ENCODE results near the gene IZUMO1R. TPM values are rescaled to one million over a fixed set of nuclear protein-coding genes. Genes with fewer than 3 reads are reported as not detected.

The IZUMO1R gene
- polyA plus RNA-seq, 1 of the 3 experiments (the other 2 are of a cell fraction), result 0.43 TPM

DNA sequence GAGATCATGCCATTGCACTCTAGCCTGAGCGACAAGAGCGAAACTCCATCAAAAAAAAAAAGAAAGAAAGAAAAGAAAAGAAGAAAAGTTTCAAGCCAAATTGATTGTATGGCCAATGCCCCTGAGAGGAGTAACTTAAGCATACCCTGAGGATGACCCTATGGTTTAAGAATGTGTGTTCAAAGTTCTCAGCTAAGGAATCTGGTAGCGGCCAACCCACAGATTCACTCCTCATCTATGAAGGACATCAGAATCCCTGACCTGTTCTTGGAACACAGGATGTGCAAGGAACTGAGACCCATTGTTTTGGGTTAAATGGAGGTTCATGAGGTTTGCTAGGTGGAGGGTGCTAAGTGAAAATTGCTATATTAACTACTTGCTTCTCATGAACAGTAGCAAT lies 18.1 kb downstream of the IZUMO1R start (continued):
- TF ChIP-seq, protein P1, sequence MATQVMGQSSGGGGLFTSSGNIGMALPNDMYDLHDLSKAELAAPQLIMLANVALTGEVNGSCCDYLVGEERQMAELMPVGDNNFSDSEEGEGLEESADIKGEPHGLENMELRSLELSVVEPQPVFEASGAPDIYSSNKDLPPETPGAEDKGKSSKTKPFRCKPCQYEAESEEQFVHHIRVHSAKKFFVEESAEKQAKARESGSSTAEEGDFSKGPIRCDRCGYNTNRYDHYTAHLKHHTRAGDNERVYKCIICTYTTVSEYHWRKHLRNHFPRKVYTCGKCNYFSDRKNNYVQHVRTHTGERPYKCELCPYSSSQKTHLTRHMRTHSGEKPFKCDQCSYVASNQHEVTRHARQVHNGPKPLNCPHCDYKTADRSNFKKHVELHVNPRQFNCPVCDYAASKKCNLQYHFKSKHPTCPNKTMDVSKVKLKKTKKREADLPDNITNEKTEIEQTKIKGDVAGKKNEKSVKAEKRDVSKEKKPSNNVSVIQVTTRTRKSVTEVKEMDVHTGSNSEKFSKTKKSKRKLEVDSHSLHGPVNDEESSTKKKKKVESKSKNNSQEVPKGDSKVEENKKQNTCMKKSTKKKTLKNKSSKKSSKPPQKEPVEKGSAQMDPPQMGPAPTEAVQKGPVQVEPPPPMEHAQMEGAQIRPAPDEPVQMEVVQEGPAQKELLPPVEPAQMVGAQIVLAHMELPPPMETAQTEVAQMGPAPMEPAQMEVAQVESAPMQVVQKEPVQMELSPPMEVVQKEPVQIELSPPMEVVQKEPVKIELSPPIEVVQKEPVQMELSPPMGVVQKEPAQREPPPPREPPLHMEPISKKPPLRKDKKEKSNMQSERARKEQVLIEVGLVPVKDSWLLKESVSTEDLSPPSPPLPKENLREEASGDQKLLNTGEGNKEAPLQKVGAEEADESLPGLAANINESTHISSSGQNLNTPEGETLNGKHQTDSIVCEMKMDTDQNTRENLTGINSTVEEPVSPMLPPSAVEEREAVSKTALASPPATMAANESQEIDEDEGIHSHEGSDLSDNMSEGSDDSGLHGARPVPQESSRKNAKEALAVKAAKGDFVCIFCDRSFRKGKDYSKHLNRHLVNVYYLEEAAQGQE (IDR thresholded peaks at IDR 0.05; ENCODE audit: low read depth, low read length), result no peak
- TF ChIP-seq EP300 (IDR thresholded peaks at IDR 0.05; ENCODE audit: borderline replicate concordance in 1 of 2, low read depth in 1 of 2, low read length in 1 of 2) (no peak), MXI1 (IDR thresholded peaks at IDR 0.05; ENCODE audit: low read depth, low read length) (no peak), MAX (IDR thresholded peaks at IDR 0.05; ENCODE audit: low read depth) (no peak), GATA2 (CRISPR knock-in tag; IDR thresholded peaks at IDR 0.05) (no peak), USF2 (IDR thresholded peaks at IDR 0.05; ENCODE audit: borderline replicate concordance, low read depth, low read length) (no peak), FOXJ3 (CRISPR knock-in tag; IDR thresholded peaks at IDR 0.05) (no peak), EZH2phosphoT487 (IDR thresholded peaks at IDR 0.05; ENCODE audit: borderline replicate concordance, low read depth) (no peak), SIN3A (IDR thresholded peaks at IDR 0.05; ENCODE audit: borderline replicate concordance, low read depth, low read length) (no peak), YY1 (IDR thresholded peaks at IDR 0.05; ENCODE audit: low read depth) (no peak)
- TF ChIP-seq, protein P2, sequence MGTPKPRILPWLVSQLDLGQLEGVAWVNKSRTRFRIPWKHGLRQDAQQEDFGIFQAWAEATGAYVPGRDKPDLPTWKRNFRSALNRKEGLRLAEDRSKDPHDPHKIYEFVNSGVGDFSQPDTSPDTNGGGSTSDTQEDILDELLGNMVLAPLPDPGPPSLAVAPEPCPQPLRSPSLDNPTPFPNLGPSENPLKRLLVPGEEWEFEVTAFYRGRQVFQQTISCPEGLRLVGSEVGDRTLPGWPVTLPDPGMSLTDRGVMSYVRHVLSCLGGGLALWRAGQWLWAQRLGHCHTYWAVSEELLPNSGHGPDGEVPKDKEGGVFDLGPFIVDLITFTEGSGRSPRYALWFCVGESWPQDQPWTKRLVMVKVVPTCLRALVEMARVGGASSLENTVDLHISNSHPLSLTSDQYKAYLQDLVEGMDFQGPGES (IDR thresholded peaks at IDR 0.05; ENCODE audit: low read depth, low read length), result no peak
- TF ChIP-seq, protein P3, sequence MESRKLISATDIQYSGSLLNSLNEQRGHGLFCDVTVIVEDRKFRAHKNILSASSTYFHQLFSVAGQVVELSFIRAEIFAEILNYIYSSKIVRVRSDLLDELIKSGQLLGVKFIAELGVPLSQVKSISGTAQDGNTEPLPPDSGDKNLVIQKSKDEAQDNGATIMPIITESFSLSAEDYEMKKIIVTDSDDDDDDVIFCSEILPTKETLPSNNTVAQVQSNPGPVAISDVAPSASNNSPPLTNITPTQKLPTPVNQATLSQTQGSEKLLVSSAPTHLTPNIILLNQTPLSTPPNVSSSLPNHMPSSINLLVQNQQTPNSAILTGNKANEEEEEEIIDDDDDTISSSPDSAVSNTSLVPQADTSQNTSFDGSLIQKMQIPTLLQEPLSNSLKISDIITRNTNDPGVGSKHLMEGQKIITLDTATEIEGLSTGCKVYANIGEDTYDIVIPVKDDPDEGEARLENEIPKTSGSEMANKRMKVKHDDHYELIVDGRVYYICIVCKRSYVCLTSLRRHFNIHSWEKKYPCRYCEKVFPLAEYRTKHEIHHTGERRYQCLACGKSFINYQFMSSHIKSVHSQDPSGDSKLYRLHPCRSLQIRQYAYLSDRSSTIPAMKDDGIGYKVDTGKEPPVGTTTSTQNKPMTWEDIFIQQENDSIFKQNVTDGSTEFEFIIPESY (IDR thresholded peaks at IDR 0.05; ENCODE audit: borderline replicate concordance, low read depth), result no peak
